Measurements from ENCODE around the gene POR. TPM values are rescaled to one million over a fixed set of nuclear protein-coding genes. Genes with fewer than 3 reads are reported as not detected.

Gene POR
- total and polyA plus RNA-seq, 10 donors: 49.1 to 170 (median 117) TPM

GRCh38 chr7:75986147-75986781 lies 71.3 kb downstream of the POR start:
- Histone ChIP-seq H3K4me1 (peaks cover 0 to 50% (median 16%) of the 10 kb centered on the region in 6 donors), H3K9me3 (no peaks in the 10 kb centered on the region), H3K27me3 (replicated peaks in 1 of 7) (no peaks in the 10 kb centered on the region), H3K27ac (peak overlapping the region in 1 of 8 donors; percentile 6), H3K36me3 (peaks cover 5 to 74% (median 67%) of the 10 kb centered on the region in 6 donors), H3K4me3 (no peak overlapping the region)
- intact Hi-C loops (cut with DNase I; ENCODE audit: low total_unique reads): no loop called here
- peak; percentile 4 to 43 (median 26) for TF ChIP-seq POLR2AphosphoS5 (IDR thresholded peaks at IDR 0.05)
- TF ChIP-seq POLR2A (IDR thresholded peaks at IDR 0.05): no peak
- TF ChIP-seq CTCF (IDR thresholded peaks at IDR 0.05 in 8 of 11, conservative IDR thresholded peaks at IDR 0.05 in 3 of 11): no peak
- DNase-seq: peak; percentile 75
- WGBS, 5 donors: 86 to 94% (median 90%) methylated on average over 12 to 20 of the region's 20 CpGs

- Histone ChIP-seq H3K27me3 (replicated peaks in 1 of 7) (no peaks in the 10 kb centered on the region), H3K27ac (peak overlapping the region in 2 of 8 donors; percentile 7 to 33), H3K9me3 (no peaks in the 10 kb centered on the region), H3K36me3 (peaks cover 5 to 74% (median 58%) of the 10 kb centered on the region in 6 donors), H3K4me1 (peaks cover 0 to 52% (median 16%) of the 10 kb centered on the region in 6 donors), H3K4me3 (no peak overlapping the region)
- TF ChIP-seq POLR2AphosphoS5 (IDR thresholded peaks at IDR 0.05) (peak in 1 of 3 donors; percentile 69), POLR2A (IDR thresholded peaks at IDR 0.05) (no peak), CTCF (IDR thresholded peaks at IDR 0.05 in 8 of 11, conservative IDR thresholded peaks at IDR 0.05 in 3 of 11) (no peak)
- WGBS, 5 donors: 88 to 95% (median 91%) methylated on average over 31 to 32 of the region's 32 CpGs
- intact Hi-C loops (cut with DNase I; ENCODE audit: low total_unique reads): no loop called here
- peak; percentile 70 for DNase-seq
Measured at GRCh38 chr7:75987026-75987804, 72.3 kb downstream of the POR start.

- DNase-seq: peak; percentile 69
- peaks cover 0 to 60% (median 19%) of the 10 kb centered on the region in 6 donors for H3K4me1 ChIP-seq
- no peaks in the 10 kb centered on the region for H3K9me3 ChIP-seq
- peaks cover 5 to 69% (median 51%) of the 10 kb centered on the region in 6 donors for H3K36me3 ChIP-seq
- no peak overlapping the region for H3K4me3 ChIP-seq
- intact Hi-C loops (cut with DNase I; ENCODE audit: low total_unique reads): no loop called here
- H3K27ac ChIP-seq: peak overlapping the region in 2 of 8 donors; percentile 7 to 33
- no peaks in the 10 kb centered on the region for H3K27me3 ChIP-seq (replicated peaks in 1 of 7)
- peak in 2 of 3 donors; percentile 10 to 14 for TF ChIP-seq POLR2AphosphoS5 (IDR thresholded peaks at IDR 0.05)
- no peak for TF ChIP-seq CTCF (IDR thresholded peaks at IDR 0.05 in 8 of 11, conservative IDR thresholded peaks at IDR 0.05 in 3 of 11)
- 85 to 91% (median 86%) methylated on average over 29 to 30 of the region's 30 CpGs for WGBS, 5 donors
Measured at GRCh38 chr7:75987805-75988567, 73.0 kb downstream of the POR start.
